Keratinocyte (primary cell): ENCODE results near the gene LRRC3B. TPM values are rescaled to one million over a fixed set of nuclear protein-coding genes. Genes with fewer than 3 reads are reported as not detected.

Experiments
- DNase-seq: peaks from one replicate; pipeline ENCODE4 v3.0.0-alpha.2; 2011; ENCODE audit warnings: low read depth, missing footprints, low spot score
- FAIRE-seq: peaks from 2 replicates; lab custom pipeline; 2011; peaks lifted over from hg19 to GRCh38; lab: Jason Lieb, UNC
- H2AFZ ChIP-seq: 2 replicates; pipeline ENCODE4 v1.6.0; 2012; ENCODE audit warnings: low read length, control low read depth, inconsistent platforms; ENCODE audit not compliant: control insufficient read depth
- H3K27ac ChIP-seq: 2 replicates; pipeline ENCODE4 v1.5.1; 2011; ENCODE audit warnings: low read length; ENCODE audit not compliant: control insufficient read depth, insufficient read depth
- H3K27me3 ChIP-seq: 3 replicates; pipeline ENCODE4 v1.6.0; 2011; ENCODE audit warnings: low read length; ENCODE audit not compliant: control insufficient read depth, insufficient read depth; ENCODE audit errors: extremely low read depth
- H3K36me3 ChIP-seq, 2 experiments: 2 replicates in 1 of 2; 3 replicates in 1 of 2; pipeline ENCODE4 v1.5.1; 2011; ENCODE audit warnings: low read length in 2 of 2, mild to moderate bottlenecking in 1 of 2; ENCODE audit not compliant: control insufficient read depth in 2 of 2, insufficient read depth in 2 of 2; ENCODE audit errors: extremely low read depth in 1 of 2
- H3K4me1 ChIP-seq: 3 replicates; pipeline ENCODE4 v1.5.1; 2011; ENCODE audit warnings: low read length; ENCODE audit not compliant: control insufficient read depth, insufficient read depth; ENCODE audit errors: extremely low read depth
- H3K4me2 ChIP-seq: 3 replicates; pipeline ENCODE4 v1.6.0; 2011; ENCODE audit warnings: low read depth, low read length; ENCODE audit not compliant: control insufficient read depth, insufficient read depth; ENCODE audit errors: extremely low read depth
- H3K4me3 ChIP-seq, 3 experiments: fragments of 200-600 bp in 1 of 3; sonication (generic) in 1 of 3; 2 replicates in 2 of 3; 3 replicates in 1 of 3; pipeline ENCODE4 v1.5.1; 2011 to 2016; ENCODE audit warnings: low read length in 3 of 3, mild to moderate bottlenecking in 3 of 3, control low read depth in 2 of 3, inconsistent platforms in 1 of 3, low read depth in 1 of 3, mixed read lengths in 1 of 3, mixed run types in 1 of 3, moderate library complexity in 1 of 3; ENCODE audit not compliant: control insufficient read depth in 2 of 3, insufficient read depth in 2 of 3; ENCODE audit errors: extremely low read depth in 1 of 3
- H3K79me2 ChIP-seq: 2 replicates; pipeline ENCODE4 v1.6.0; 2012; ENCODE audit warnings: low read length; ENCODE audit not compliant: control insufficient read depth, insufficient read depth
- H3K9ac ChIP-seq: 3 replicates; pipeline ENCODE4 v1.6.0; 2011; ENCODE audit warnings: low read length; ENCODE audit not compliant: control insufficient read depth, insufficient read depth; ENCODE audit errors: extremely low read depth
- H3K9me1 ChIP-seq: 3 replicates; pipeline ENCODE4 v1.6.0; 2011; ENCODE audit warnings: low read length; ENCODE audit not compliant: control insufficient read depth, insufficient read depth; ENCODE audit errors: extremely low read depth
- H3K9me3 ChIP-seq: 2 replicates; pipeline ENCODE4 v1.5.1; 2012; ENCODE audit warnings: low read depth, low read length; ENCODE audit not compliant: control insufficient read depth
- H4K20me1 ChIP-seq: 3 replicates; pipeline ENCODE4 v1.6.0; 2011; ENCODE audit warnings: low read length; ENCODE audit not compliant: control insufficient read depth, insufficient read depth; ENCODE audit errors: extremely low read depth
- EZH2 ChIP-seq: IDR thresholded peaks from one replicate; pipeline ENCODE4 v1.6.1; 2012; ENCODE audit warnings: inconsistent platforms, mild to moderate bottlenecking, low read length, moderate library complexity
- dilution Hi-C: fragments of 300-500 bp; cut with MboI; formaldehyde crosslinking; loops from one replicate; pipeline ENCODE4 v1.7.0; 2020; ENCODE audit warnings: low sequenced_read_pairs; ENCODE audit not compliant: extremely low pct_ligation_motif_present
- polyA plus RNA-seq, 5 experiments: library from polyadenylated mRNA; depleted of rRNA in 3 of 5; stranded (reverse) in 3 of 5; stranded (forward) in 1 of 5; unstranded in 1 of 5; fragments of >200 nt; gene quantifications; 1 replicate in 1 of 5; 2 replicates in 3 of 5; 3 replicates in 1 of 5; pipeline versions ENCODE4 v1.2.1 to v1.2.3, GENCODE V29; 2011 to 2012; ENCODE audit warnings: missing spikeins in 2 of 5, low read depth in 1 of 5, low replicate concordance in 1 of 5
- TF ChIP-seq, protein P1 (sequence below), 3 experiments: IDR thresholded peaks in 1 of 3; conservative IDR thresholded peaks in 1 of 3; optimal IDR thresholded peaks in 1 of 3; 2 replicates in 2 of 3; 3 replicates in 1 of 3; pipeline versions ENCODE3 to v1.5.1; 2011; ENCODE audit warnings: low read length in 3 of 3, mild to moderate bottlenecking in 3 of 3, moderate library complexity in 2 of 3, control low read depth in 1 of 3, inconsistent platforms in 1 of 3; ENCODE audit not compliant: insufficient read depth in 2 of 3; ENCODE audit errors: extremely low read depth in 1 of 3

Gene LRRC3B
- polyA plus RNA-seq, 1 donor (not counting 4 experiments of a cell fraction or from before 2014, with no cell fraction given), result not detected

DNA sequence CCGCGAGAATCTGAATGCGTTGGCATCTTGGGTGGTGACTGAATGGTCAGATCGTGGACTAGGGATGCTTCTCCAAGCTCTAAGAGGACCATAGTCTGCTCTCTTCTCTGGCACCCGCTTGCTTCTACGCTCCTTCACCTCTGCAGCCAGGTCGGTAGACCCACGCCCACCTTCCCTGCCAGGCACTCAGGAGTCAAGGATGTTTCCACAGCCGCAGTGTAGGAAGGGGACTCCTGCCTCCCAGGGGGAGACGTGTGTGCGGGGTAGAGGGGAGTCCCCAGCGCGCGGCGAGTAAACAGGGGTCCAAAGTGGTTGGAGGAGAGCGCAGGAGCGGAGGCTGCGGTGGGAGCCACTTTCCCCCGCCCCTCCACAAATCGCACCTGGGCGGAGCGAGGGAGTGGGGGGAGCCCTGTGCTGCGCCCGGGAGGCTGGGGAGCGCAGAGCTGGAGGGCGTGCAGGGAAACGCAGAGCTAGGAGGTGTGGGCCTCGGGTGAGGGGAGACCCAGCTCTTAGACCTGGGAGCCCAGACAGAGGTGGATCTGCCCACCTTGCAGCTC lies 1.7 kb downstream of the LRRC3B start:
- H3K9me3 ChIP-seq, result no peaks in the 10 kb centered on the region
- peaks cover 51% of the 10 kb centered on the region for H3K27me3 ChIP-seq
- H3K79me2 ChIP-seq, result no peaks in the 10 kb centered on the region
- H3K9me1 ChIP-seq, result no peaks in the 10 kb centered on the region
- H3K4me1 ChIP-seq, result no peaks in the 10 kb centered on the region
- DNase-seq (no peak), FAIRE-seq (no peak)
- H3K27ac ChIP-seq, result no peak overlapping the region
- H4K20me1 ChIP-seq, result no peaks in the 10 kb centered on the region
- TF ChIP-seq, protein P1, sequence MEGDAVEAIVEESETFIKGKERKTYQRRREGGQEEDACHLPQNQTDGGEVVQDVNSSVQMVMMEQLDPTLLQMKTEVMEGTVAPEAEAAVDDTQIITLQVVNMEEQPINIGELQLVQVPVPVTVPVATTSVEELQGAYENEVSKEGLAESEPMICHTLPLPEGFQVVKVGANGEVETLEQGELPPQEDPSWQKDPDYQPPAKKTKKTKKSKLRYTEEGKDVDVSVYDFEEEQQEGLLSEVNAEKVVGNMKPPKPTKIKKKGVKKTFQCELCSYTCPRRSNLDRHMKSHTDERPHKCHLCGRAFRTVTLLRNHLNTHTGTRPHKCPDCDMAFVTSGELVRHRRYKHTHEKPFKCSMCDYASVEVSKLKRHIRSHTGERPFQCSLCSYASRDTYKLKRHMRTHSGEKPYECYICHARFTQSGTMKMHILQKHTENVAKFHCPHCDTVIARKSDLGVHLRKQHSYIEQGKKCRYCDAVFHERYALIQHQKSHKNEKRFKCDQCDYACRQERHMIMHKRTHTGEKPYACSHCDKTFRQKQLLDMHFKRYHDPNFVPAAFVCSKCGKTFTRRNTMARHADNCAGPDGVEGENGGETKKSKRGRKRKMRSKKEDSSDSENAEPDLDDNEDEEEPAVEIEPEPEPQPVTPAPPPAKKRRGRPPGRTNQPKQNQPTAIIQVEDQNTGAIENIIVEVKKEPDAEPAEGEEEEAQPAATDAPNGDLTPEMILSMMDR (optimal IDR thresholded peaks at IDR 0.05 in 1 of 3, IDR thresholded peaks at IDR 0.05 in 1 of 3, conservative IDR thresholded peaks at IDR 0.05 in 1 of 3; ENCODE audit: extremely low read depth in 1 of 3, insufficient read depth in 2 of 3, low read length in 3 of 3), result no peak
- TF ChIP-seq EZH2, result peak; percentile 57
- no peak overlapping the region for H3K9ac ChIP-seq
- H2AFZ ChIP-seq, result no peak overlapping the region
- no peak overlapping the region for H3K4me3 ChIP-seq
- dilution Hi-C loops, result no loop called here
- no peak overlapping the region for H3K4me2 ChIP-seq
- no peaks in the 10 kb centered on the region for H3K36me3 ChIP-seq

DNA sequence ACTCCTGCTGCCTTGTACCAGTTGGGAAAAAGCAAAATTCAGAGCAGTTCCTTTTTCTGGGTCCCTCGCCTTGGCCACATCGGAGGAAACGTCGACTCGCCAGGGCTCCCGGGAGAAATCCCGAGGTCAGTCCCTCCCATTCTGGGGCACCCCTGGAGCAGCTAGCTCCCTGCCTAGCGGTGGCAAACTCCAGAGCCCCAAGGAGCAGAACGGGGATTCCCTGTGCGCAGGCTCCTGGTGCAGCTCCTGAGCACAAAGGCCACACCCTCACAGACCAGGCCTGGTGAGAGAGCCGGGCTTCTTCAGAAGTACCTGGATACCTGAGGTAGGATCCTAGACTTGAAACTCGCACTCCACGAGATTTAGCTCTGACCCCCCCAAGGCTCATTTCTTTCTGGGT lies 2.6 kb downstream of the LRRC3B start:
- TF ChIP-seq, protein P1 (optimal IDR thresholded peaks at IDR 0.05 in 1 of 3, IDR thresholded peaks at IDR 0.05 in 1 of 3, conservative IDR thresholded peaks at IDR 0.05 in 1 of 3; ENCODE audit: extremely low read depth in 1 of 3, insufficient read depth in 2 of 3, low read length in 3 of 3), result no peak
- TF ChIP-seq EZH2, result no peak
- Histone ChIP-seq H3K9ac (no peak overlapping the region), H3K4me1 (no peaks in the 10 kb centered on the region), H3K4me2 (no peak overlapping the region), H3K9me1 (no peaks in the 10 kb centered on the region), H3K27ac (no peak overlapping the region), H3K9me3 (no peaks in the 10 kb centered on the region), H3K79me2 (no peaks in the 10 kb centered on the region), H3K27me3 (peaks cover 51% of the 10 kb centered on the region), H3K36me3 (no peaks in the 10 kb centered on the region), H3K4me3 (no peak overlapping the region), H4K20me1 (no peaks in the 10 kb centered on the region), H2AFZ (no peak overlapping the region)
- dilution Hi-C loops, result no loop called here
- DNase-seq (no peak), FAIRE-seq (no peak)
